ENCODE results near the gene DSCAM. TPM values are rescaled to one million over a fixed set of nuclear protein-coding genes. Genes with fewer than 3 reads are reported as not detected.

The DSCAM gene
- total and polyA plus RNA-seq, 10 of the 15 experiments (the other 5 are each of a cell fraction or from before 2014, with no cell fraction given): not detected

DNA sequence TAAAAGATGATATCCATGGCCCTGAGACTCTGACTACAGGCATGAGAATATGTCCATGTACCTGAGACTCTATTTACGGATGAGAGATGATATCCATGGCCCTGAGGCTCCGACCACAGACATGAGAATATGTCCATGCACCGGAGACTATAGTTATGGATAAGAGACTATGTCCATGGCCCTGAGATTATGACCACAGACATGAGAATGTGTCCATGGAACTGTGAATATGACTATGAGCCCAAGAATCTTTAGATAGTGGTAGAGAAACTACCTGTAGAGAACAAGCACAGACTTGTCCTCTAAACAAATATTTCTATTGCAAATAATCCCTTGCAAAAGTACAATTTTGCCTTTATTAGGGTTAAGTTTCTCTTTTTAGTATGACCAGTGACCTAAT is 716.5 kb downstream of the DSCAM start (continued):
- TF ChIP-seq, protein P1, sequence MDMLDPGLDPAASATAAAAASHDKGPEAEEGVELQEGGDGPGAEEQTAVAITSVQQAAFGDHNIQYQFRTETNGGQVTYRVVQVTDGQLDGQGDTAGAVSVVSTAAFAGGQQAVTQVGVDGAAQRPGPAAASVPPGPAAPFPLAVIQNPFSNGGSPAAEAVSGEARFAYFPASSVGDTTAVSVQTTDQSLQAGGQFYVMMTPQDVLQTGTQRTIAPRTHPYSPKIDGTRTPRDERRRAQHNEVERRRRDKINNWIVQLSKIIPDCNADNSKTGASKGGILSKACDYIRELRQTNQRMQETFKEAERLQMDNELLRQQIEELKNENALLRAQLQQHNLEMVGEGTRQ (IDR thresholded peaks at IDR 0.05; ENCODE audit: borderline replicate concordance, low read depth, low read length): no peak
- TF ChIP-seq SMARCA5 (IDR thresholded peaks at IDR 0.05) (no peak), SUZ12 (IDR thresholded peaks at IDR 0.05; ENCODE audit: unreplicated experiment) (no peak), KLF5 (IDR thresholded peaks at IDR 0.05; ENCODE audit: partially characterized antibody) (no peak), ZZZ3 (IDR thresholded peaks at IDR 0.05; ENCODE audit: control insufficient read depth, insufficient read length, low read depth) (no peak), RAD21 (IDR thresholded peaks at IDR 0.05; ENCODE audit: insufficient read depth, low read depth, low read length) (no peak), ZBED1 (IDR thresholded peaks at IDR 0.05; ENCODE audit: borderline replicate concordance) (no peak)

- in situ Hi-C loops (cut with MboI): no loop called here
- TF ChIP-seq STAT3 (IDR thresholded peaks at IDR 0.05; ENCODE audit: low read depth, low read length) (no peak), TCF7 (IDR thresholded peaks at IDR 0.05; ENCODE audit: borderline replicate concordance) (no peak), IKZF1 (conservative IDR thresholded peaks at IDR 0.05) (no peak), PAX5 (IDR thresholded peaks at IDR 0.05; ENCODE audit: borderline replicate concordance, low read depth, low read length) (no peak), CREB1 (IDR thresholded peaks at IDR 0.05; ENCODE audit: low read depth) (no peak), BRCA1 (IDR thresholded peaks at IDR 0.05; ENCODE audit: low read depth, low read length) (no peak), CUX1 (IDR thresholded peaks at IDR 0.05; ENCODE audit: insufficient replicate concordance, low read depth, low read length) (no peak), SIN3A (IDR thresholded peaks at IDR 0.05; ENCODE audit: low read depth, low read length) (no peak), SMAD5 (IDR thresholded peaks at IDR 0.05; ENCODE audit: low read depth) (no peak)
- TF ChIP-seq, protein P2, sequence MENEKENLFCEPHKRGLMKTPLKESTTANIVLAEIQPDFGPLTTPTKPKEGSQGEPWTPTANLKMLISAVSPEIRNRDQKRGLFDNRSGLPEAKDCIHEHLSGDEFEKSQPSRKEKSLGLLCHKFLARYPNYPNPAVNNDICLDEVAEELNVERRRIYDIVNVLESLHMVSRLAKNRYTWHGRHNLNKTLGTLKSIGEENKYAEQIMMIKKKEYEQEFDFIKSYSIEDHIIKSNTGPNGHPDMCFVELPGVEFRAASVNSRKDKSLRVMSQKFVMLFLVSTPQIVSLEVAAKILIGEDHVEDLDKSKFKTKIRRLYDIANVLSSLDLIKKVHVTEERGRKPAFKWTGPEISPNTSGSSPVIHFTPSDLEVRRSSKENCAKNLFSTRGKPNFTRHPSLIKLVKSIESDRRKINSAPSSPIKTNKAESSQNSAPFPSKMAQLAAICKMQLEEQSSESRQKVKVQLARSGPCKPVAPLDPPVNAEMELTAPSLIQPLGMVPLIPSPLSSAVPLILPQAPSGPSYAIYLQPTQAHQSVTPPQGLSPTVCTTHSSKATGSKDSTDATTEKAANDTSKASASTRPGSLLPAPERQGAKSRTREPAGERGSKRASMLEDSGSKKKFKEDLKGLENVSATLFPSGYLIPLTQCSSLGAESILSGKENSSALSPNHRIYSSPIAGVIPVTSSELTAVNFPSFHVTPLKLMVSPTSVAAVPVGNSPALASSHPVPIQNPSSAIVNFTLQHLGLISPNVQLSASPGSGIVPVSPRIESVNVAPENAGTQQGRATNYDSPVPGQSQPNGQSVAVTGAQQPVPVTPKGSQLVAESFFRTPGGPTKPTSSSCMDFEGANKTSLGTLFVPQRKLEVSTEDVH (IDR thresholded peaks at IDR 0.05; ENCODE audit: low read depth, partially characterized antibody): no peak
Observed at GRCh38 chr21:40129809-40130208, 717.1 kb downstream of the DSCAM start.

More at GRCh38 chr21:40129809-40130208, 717.1 kb downstream of the DSCAM start:
- ChIA-PET RAD21 (ENCODE audit: unreplicated experiment) (no interaction called here), CTCF (no interaction called here), POLR2A (no interaction called here), SMC1A (ENCODE audit: uncharacterized antibody, unreplicated experiment) (no interaction called here)
- Histone ChIP-seq H4K20me1 (ENCODE audit: control insufficient read depth, insufficient read depth) (no peaks in the 10 kb centered on the region), H3K4me2 (ENCODE audit: control insufficient read depth, insufficient read depth) (no peak overlapping the region), H3K4me1 (ENCODE audit: control insufficient read depth, insufficient read depth, low read length) (no peaks in the 10 kb centered on the region), H3K4me3 (no peak overlapping the region), H2AFZ (ENCODE audit: control insufficient read depth, low read depth, low read length) (no peak overlapping the region), H3K9me3 (replicated peaks; ENCODE audit: control insufficient read depth, insufficient read depth, low read length) (no peaks in the 10 kb centered on the region; the same call in 2 of the 3 replicates), H3K79me2 (ENCODE audit: control insufficient read depth, insufficient read depth, low read length) (no peaks in the 10 kb centered on the region), H3K27ac (ENCODE audit: control insufficient read depth, insufficient read depth) (no peak overlapping the region), H3K27me3 (replicated peaks in 1 of 2; ENCODE audit: control insufficient read depth in 2 of 2, insufficient read depth in 2 of 2, low read length in 1 of 2) (no peaks in the 10 kb centered on the region), H3K9ac (ENCODE audit: control insufficient read depth, insufficient read depth, low read length) (no peak overlapping the region), H3K36me3 (ENCODE audit: control insufficient read depth in 2 of 2, insufficient read depth in 2 of 2, low read length in 1 of 2) (no peaks in the 10 kb centered on the region)
- no TSS peak for BruUV-seq (replicated peaks)
- intact Hi-C loops (cut with micrococcal nuclease; ENCODE audit: unreplicated experiment): no loop called here
- 0% methylated on average over 1 of the region's 1 CpG for WGBS (ENCODE audit: insufficient coverage, insufficient replicate concordance, low lambda C conversion rate, missing lambda C conversion rate)
- ATAC-seq (no peak), FAIRE-seq (no peak), DNase-seq (ENCODE audit: low read depth, low spot score) (no peak)

All from GM12878 (cell line).